ENCODE measurements around the gene PLEKHN1. TPM values are rescaled to one million over a fixed set of nuclear protein-coding genes. Genes with fewer than 3 reads are reported as not detected.
A peak's percentile ranks its signal among the peaks of the same experiment; 100 is the strongest.

The PLEKHN1 gene
- total and polyA plus RNA-seq, 2 of the 4 experiments (the other 2 are of a cell fraction): 0.54 to 2.1 TPM

DNA sequence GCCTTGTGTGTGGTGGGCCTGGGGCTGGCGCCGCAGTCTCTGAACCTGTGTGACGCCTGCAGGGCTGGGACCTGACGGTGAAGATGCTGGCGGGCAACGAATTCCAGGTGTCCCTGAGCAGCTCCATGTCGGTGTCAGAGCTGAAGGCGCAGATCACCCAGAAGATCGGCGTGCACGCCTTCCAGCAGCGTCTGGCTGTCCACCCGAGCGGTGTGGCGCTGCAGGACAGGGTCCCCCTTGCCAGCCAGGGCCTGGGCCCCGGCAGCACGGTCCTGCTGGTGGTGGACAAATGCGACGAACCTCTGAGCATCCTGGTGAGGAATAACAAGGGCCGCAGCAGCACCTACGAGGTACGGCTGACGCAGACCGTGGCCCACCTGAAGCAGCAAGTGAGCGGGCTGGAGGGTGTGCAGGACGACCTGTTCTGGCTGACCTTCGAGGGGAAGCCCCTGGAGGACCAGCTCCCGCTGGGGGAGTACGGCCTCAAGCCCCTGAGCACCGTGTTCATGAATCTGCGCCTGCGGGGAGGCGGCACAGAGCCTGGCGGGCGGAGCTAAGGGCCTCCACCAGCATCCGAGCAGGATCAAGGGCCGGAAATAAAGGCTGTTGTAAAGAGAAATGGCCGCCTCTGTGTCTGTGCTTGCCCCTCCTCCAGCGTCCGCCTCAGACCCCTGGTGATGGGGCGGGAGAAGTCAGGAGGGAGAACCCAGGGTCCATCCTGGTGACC lies 47.8 kb downstream of the PLEKHN1 start:
- dilution Hi-C loops (cut with HindIII; ENCODE audit: low sequenced_read_pairs, unreplicated experiment): no loop called here
- TF ChIP-seq USF2 (IDR thresholded peaks at IDR 0.05; ENCODE audit: low read depth, low read length) (no peak), MXI1 (IDR thresholded peaks at IDR 0.05; ENCODE audit: borderline replicate concordance, low read depth, low read length) (no peak), CHD1 (IDR thresholded peaks at IDR 0.05; ENCODE audit: low read depth, low read length) (no peak), POLR2A (IDR thresholded peaks at IDR 0.05; ENCODE audit: low read depth, low read length) (no peak), BHLHE40 (IDR thresholded peaks at IDR 0.05; ENCODE audit: low read depth, low read length) (no peak), MAFK (IDR thresholded peaks at IDR 0.05; ENCODE audit: low read depth, low read length) (no peak), NFE2L2 (IDR thresholded peaks at IDR 0.05; ENCODE audit: low read depth, low read length) (no peak), CTCF (conservative IDR thresholded peaks at IDR 0.05; ENCODE audit: low read depth, low read length) (no peak), CEBPB (IDR thresholded peaks at IDR 0.05; ENCODE audit: low read depth, low read length) (no peak), RCOR1 (IDR thresholded peaks at IDR 0.05; ENCODE audit: insufficient replicate concordance, low read length) (no peak), RFX5 (IDR thresholded peaks at IDR 0.05; ENCODE audit: low read depth, low read length) (no peak), FOS (IDR thresholded peaks at IDR 0.05; ENCODE audit: low read depth, low read length) (no peak), RAD21 (IDR thresholded peaks at IDR 0.05; ENCODE audit: low read length) (no peak)
- TF ChIP-seq, protein P1, sequence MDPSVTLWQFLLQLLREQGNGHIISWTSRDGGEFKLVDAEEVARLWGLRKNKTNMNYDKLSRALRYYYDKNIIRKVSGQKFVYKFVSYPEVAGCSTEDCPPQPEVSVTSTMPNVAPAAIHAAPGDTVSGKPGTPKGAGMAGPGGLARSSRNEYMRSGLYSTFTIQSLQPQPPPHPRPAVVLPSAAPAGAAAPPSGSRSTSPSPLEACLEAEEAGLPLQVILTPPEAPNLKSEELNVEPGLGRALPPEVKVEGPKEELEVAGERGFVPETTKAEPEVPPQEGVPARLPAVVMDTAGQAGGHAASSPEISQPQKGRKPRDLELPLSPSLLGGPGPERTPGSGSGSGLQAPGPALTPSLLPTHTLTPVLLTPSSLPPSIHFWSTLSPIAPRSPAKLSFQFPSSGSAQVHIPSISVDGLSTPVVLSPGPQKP (IDR thresholded peaks at IDR 0.05; ENCODE audit: borderline replicate concordance, low read depth, low read length): no peak

More for the DNA sequence above, 47.8 kb downstream of the PLEKHN1 start:
- H3K36me3 ChIP-seq (ENCODE audit: control insufficient read depth, insufficient read depth, low read length): no peaks in the 10 kb centered on the region
- peaks cover 0 to 11% of the 10 kb centered on the region in 2 experiments; a peak in 2 of 4 replicates for H3K79me1 ChIP-seq (ENCODE audit: low read depth in 1 of 2, low read length in 2 of 2)
- peak overlapping the region; percentile 85 for H2BK120ac ChIP-seq (ENCODE audit: low read depth, low read length)
- ATAC-seq (ENCODE audit: low read depth) (peak; percentile 24), DNase-seq (peak; percentile 21)
- H3K56ac ChIP-seq (ENCODE audit: extremely low read depth, insufficient read depth, low read length): peak overlapping the region; percentile 76
- H3K23ac ChIP-seq (ENCODE audit: low read depth, low read length): peak overlapping the region; percentile 96
- ChIA-PET CTCF (interaction anchor here (0.7 kb wide), 1 partner anchor 13 kb away, joined by 3 read pairs; no protein-coding TSS in a partner anchor), POLR2A (ENCODE audit: unreplicated experiment) (interaction anchor here (0.6 kb wide), 1 partner anchor 287 kb away, joined by 7 read pairs; no protein-coding TSS in a partner anchor)
- WGBS, 2 experiments (ENCODE audit: extremely low coverage in 2 of 2, insufficient read length in 1 of 2): 68% methylated on average over 33 of the region's 41 CpGs; no CpG with 5 or more reads in 1 of the 2 experiments
- H2AFZ ChIP-seq (replicated peaks; ENCODE audit: low read length, poor library complexity): peak overlapping the region; percentile 99
- H2BK5ac ChIP-seq (ENCODE audit: low read depth, low read length, poor library complexity, severe bottlenecking): no peak overlapping the region
- peak overlapping the region; percentile 79 for H3K9ac ChIP-seq (ENCODE audit: low read depth, low read length)
- H3K4me1 ChIP-seq (ENCODE audit: control insufficient read depth, insufficient read depth, low read length): peaks cover 4% of the 10 kb centered on the region
- peak overlapping the region; percentile 90 for H4K91ac ChIP-seq (ENCODE audit: insufficient read depth, low read depth, low read length)
- no peak overlapping the region for H2BK20ac ChIP-seq (ENCODE audit: low read depth, low read length)
- BruUV-seq (replicated peaks): TSS peak; percentile 88
- H4K20me1 ChIP-seq (ENCODE audit: insufficient read depth, low read length): no peaks in the 10 kb centered on the region
- no peaks in the 10 kb centered on the region for H3K9me3 ChIP-seq (ENCODE audit: control insufficient read depth, insufficient read depth, low read length)
- no peaks in the 10 kb centered on the region for H3K9me1 ChIP-seq (ENCODE audit: insufficient read depth, low read length)
- in situ Hi-C loops (cut with MboI; ENCODE audit: low sequenced_read_pairs) (no loop called here), intact Hi-C loops (cut with micrococcal nuclease) (loop anchor here (2.0 kb wide), 1 partner anchor 27 kb away; no protein-coding TSS in a partner anchor)
- H3K27me3 ChIP-seq (ENCODE audit: control insufficient read depth, insufficient read depth, low read length): no peaks in the 10 kb centered on the region
- peak overlapping the region; percentile 92 for H2AK5ac ChIP-seq (ENCODE audit: low read depth, low read length)
- peak overlapping the region; percentile 82 for H3K27ac ChIP-seq (ENCODE audit: insufficient read depth, low read length)
- peak overlapping the region; percentile 65 to 94 for H4K8ac ChIP-seq (ENCODE audit: low read depth in 2 of 2, low read length in 2 of 2)
- peak overlapping the region; percentile 96 for H3K14ac ChIP-seq (replicated peaks; ENCODE audit: low read depth, low read length)
- peak overlapping the region; percentile 98 for H2AK9ac ChIP-seq (replicated peaks; ENCODE audit: low read depth, low read length, poor library complexity)
- peak overlapping the region; percentile 62; the same call in 1 of the 2 replicates for H4K5ac ChIP-seq (ENCODE audit: low read depth, low read length)
- no peak overlapping the region for H3K18ac ChIP-seq (ENCODE audit: low read depth, low read length)
- H3K4me2 ChIP-seq (ENCODE audit: low read depth, low read length): peak overlapping the region; percentile 86
- peak overlapping the region; percentile 54 for H3K4me3 ChIP-seq (ENCODE audit: insufficient read depth, low read depth, low read length)
- peak overlapping the region; percentile 86; the same call in 2 of the 3 replicates for H2BK15ac ChIP-seq (ENCODE audit: low read depth, low read length)
- H3K4ac ChIP-seq (ENCODE audit: low read depth, low read length): peak overlapping the region; percentile 88
